Prostate gland (tissue), 2 donors: Measurements from ENCODE around the gene TP63.
A peak's percentile ranks its signal among the peaks of the same experiment; 100 is the strongest.

Experiments used
- POLR2A ChIP-seq: fragments of 450-650 bp; IDR thresholded peaks from one replicate; pipeline ENCODE4 v1.6.1; 2016; ENCODE audit warnings: antibody characterized with exemption, mild to moderate bottlenecking
- POLR2AphosphoS5 ChIP-seq: sonication (generic); formaldehyde crosslinking; IDR thresholded peaks from one replicate; pipeline ENCODE4 v1.6.1; 2017; ENCODE audit warnings: antibody characterized with exemption
- TF ChIP-seq, protein P1 (sequence below), 4 experiments: fragments of 200-600 bp in 2 of 4; fragments of 450-650 bp in 2 of 4; sonication (generic) in 2 of 4; IDR thresholded peaks; 1 replicate in 3 of 4; 2 replicates in 1 of 4; pipeline ENCODE4 v1.5.1; 2016 to 2019; ENCODE audit warnings: antibody characterized with exemption in 4 of 4, mild to moderate bottlenecking in 2 of 4, moderate library complexity in 2 of 4

- TF ChIP-seq, protein P1, sequence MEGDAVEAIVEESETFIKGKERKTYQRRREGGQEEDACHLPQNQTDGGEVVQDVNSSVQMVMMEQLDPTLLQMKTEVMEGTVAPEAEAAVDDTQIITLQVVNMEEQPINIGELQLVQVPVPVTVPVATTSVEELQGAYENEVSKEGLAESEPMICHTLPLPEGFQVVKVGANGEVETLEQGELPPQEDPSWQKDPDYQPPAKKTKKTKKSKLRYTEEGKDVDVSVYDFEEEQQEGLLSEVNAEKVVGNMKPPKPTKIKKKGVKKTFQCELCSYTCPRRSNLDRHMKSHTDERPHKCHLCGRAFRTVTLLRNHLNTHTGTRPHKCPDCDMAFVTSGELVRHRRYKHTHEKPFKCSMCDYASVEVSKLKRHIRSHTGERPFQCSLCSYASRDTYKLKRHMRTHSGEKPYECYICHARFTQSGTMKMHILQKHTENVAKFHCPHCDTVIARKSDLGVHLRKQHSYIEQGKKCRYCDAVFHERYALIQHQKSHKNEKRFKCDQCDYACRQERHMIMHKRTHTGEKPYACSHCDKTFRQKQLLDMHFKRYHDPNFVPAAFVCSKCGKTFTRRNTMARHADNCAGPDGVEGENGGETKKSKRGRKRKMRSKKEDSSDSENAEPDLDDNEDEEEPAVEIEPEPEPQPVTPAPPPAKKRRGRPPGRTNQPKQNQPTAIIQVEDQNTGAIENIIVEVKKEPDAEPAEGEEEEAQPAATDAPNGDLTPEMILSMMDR (IDR thresholded peaks at IDR 0.05) = peak in 1 of 4 experiments; percentile 11
- no peak for TF ChIP-seq POLR2AphosphoS5
- no peak for TF ChIP-seq POLR2A
Measured at GRCh38 chr3:189652042-189652441, 20.9 kb downstream of the TP63 start.
